NOMO-1 (cell line): ENCODE measurements around the gene DCTN1.

Experiments used
- DNase-seq, 2 experiments: peaks; one replicate each; lab custom pipeline; 2025; ENCODE audit not compliant: unreplicated experiment in 2 of 2; lab: John Stamatoyannopoulos, UW

Gene DCTN1

GRCh38 chr2:74328573-74328972 lies 51.5 kb downstream of the DCTN1 start:
- DNase-seq: no peak

GRCh38 chr2:74328074-74328473 lies 52.0 kb downstream of the DCTN1 start:
- DNase-seq: no peak

GRCh38 chr2:74327627-74328026 lies 52.5 kb downstream of the DCTN1 start:
- no peak for DNase-seq

- no peak for DNase-seq
Measured at GRCh38 chr2:74327199-74327598, 52.9 kb downstream of the DCTN1 start.

GRCh38 chr2:74325815-74326214 lies 54.3 kb downstream of the DCTN1 start:
- DNase-seq: no peak

- no peak for DNase-seq
Measured at GRCh38 chr2:74321737-74322136, 58.4 kb downstream of the DCTN1 start.

GRCh38 chr2:74317701-74318100 lies 62.4 kb downstream of the DCTN1 start:
- no peak for DNase-seq

GRCh38 chr2:74316627-74317295 lies 63.4 kb downstream of the DCTN1 start:
- no peak for DNase-seq

GRCh38 chr2:74314107-74314506 lies 66.0 kb downstream of the DCTN1 start:
- DNase-seq: no peak

GRCh38 chr2:74313497-74313896 lies 66.6 kb downstream of the DCTN1 start:
- no peak for DNase-seq

- no peak for DNase-seq
Measured at GRCh38 chr2:74312913-74313312, 67.2 kb downstream of the DCTN1 start.
